Measurements from ENCODE around the gene ARFGEF3.

ARFGEF3 gene

GRCh38 chr6:138161088-138161337 is 726 bp upstream of the ARFGEF3 start:
- no peak for DNase-seq (ENCODE audit: low read depth in 1 of 2, low spot score in 1 of 2)

GRCh38 chr6:138162111-138162954 is 594 bp downstream of the ARFGEF3 start:
- DNase-seq (ENCODE audit: low read depth in 1 of 2, low spot score in 1 of 2) = no peak

GRCh38 chr6:138162955-138163575 is 1.3 kb downstream of the ARFGEF3 start:
- no peak for DNase-seq (ENCODE audit: low read depth in 1 of 2, low spot score in 1 of 2)

GRCh38 chr6:138175596-138175995 is 13.9 kb downstream of the ARFGEF3 start:
- DNase-seq (ENCODE audit: low read depth in 1 of 2, low spot score in 1 of 2) = no peak

GRCh38 chr6:138176652-138177232 is 15.0 kb downstream of the ARFGEF3 start:
- DNase-seq (ENCODE audit: low read depth in 1 of 2, low spot score in 1 of 2) = no peak

- no peak for DNase-seq (ENCODE audit: low read depth in 1 of 2, low spot score in 1 of 2)
Measured at GRCh38 chr6:138182939-138183789, 21.4 kb downstream of the ARFGEF3 start.

GRCh38 chr6:138183790-138184134 is 22.0 kb downstream of the ARFGEF3 start:
- no peak for DNase-seq (ENCODE audit: low read depth in 1 of 2, low spot score in 1 of 2)

- DNase-seq (ENCODE audit: low read depth in 1 of 2, low spot score in 1 of 2) = no peak
Measured at GRCh38 chr6:138184230-138184629, 22.5 kb downstream of the ARFGEF3 start.

- DNase-seq (ENCODE audit: low read depth in 1 of 2, low spot score in 1 of 2) = no peak
Measured at GRCh38 chr6:138187156-138187555, 25.4 kb downstream of the ARFGEF3 start.

GRCh38 chr6:138188278-138188941 is 26.7 kb downstream of the ARFGEF3 start:
- DNase-seq (ENCODE audit: low read depth in 1 of 2, low spot score in 1 of 2) = no peak

GRCh38 chr6:138194287-138194686 is 32.5 kb downstream of the ARFGEF3 start:
- DNase-seq (ENCODE audit: low read depth in 1 of 2, low spot score in 1 of 2) = no peak

- DNase-seq (ENCODE audit: low read depth in 1 of 2, low spot score in 1 of 2) = no peak
Measured at GRCh38 chr6:138196122-138196738, 34.5 kb downstream of the ARFGEF3 start.

- DNase-seq (ENCODE audit: low read depth in 1 of 2, low spot score in 1 of 2) = no peak
Measured at GRCh38 chr6:138197570-138197969, 35.8 kb downstream of the ARFGEF3 start.

- no peak for DNase-seq (ENCODE audit: low read depth in 1 of 2, low spot score in 1 of 2)
Measured at GRCh38 chr6:138198430-138199091, 36.8 kb downstream of the ARFGEF3 start.

- no peak for DNase-seq (ENCODE audit: low read depth in 1 of 2, low spot score in 1 of 2)
Measured at GRCh38 chr6:138201836-138202235, 40.1 kb downstream of the ARFGEF3 start.

- DNase-seq (ENCODE audit: low read depth in 1 of 2, low spot score in 1 of 2) = no peak
Measured at GRCh38 chr6:138203315-138203714, 41.6 kb downstream of the ARFGEF3 start.

- no peak for DNase-seq (ENCODE audit: low read depth in 1 of 2, low spot score in 1 of 2)
Measured at GRCh38 chr6:138204303-138204702, 42.6 kb downstream of the ARFGEF3 start.

- DNase-seq (ENCODE audit: low read depth in 1 of 2, low spot score in 1 of 2) = no peak
Measured at GRCh38 chr6:138204792-138205384, 43.1 kb downstream of the ARFGEF3 start.

- DNase-seq (ENCODE audit: low read depth in 1 of 2, low spot score in 1 of 2) = no peak
Measured at GRCh38 chr6:138205437-138206094, 43.8 kb downstream of the ARFGEF3 start.
